Endothelial cell of umbilical vein (primary cell): Measurements from ENCODE around the gene CACNA1C. TPM values are rescaled to one million over a fixed set of nuclear protein-coding genes. Genes with fewer than 3 reads are reported as not detected.

Source experiments
- BruUV-seq: library from RNA; stranded (reverse); fragments of 400-500 nt; replicated peaks from 2 replicates; lab custom pipeline; 2021; lab: Mats Ljungman, UMichigan
- CTCF ChIA-PET: fragments of 300-600, 350-600 bp; sonication (Branson Sonifier 250); formaldehyde crosslinking; loops from one replicate; lab custom pipeline; 2021; ENCODE audit warnings: antibody characterized with exemption, inconsistent platforms; lab: Charles Lee
- POLR2A ChIA-PET: fragments of 300-600, 350-600 bp; sonication (Branson Sonifier 250); formaldehyde crosslinking; loops from one replicate; lab custom pipeline; 2021; ENCODE audit warnings: antibody characterized with exemption, inconsistent platforms; lab: Charles Lee
- DNase-seq: peaks from one replicate; pipeline ENCODE4 v3.0.0-alpha.2; 2011; ENCODE audit warnings: low read depth, low spot score
- FAIRE-seq: peaks from 2 replicates; lab custom pipeline; 2011; peaks lifted over from hg19 to GRCh38; lab: Jason Lieb, UNC
- H2AFZ ChIP-seq: 2 replicates; pipeline ENCODE4 v1.6.0; 2012; ENCODE audit warnings: low read depth, low read length, control low read depth, inconsistent platforms
- H3K27ac ChIP-seq: 2 replicates; pipeline ENCODE4 v1.5.1; 2011; ENCODE audit warnings: low read depth, mild to moderate bottlenecking, control low read depth, low read length, moderate library complexity; ENCODE audit not compliant: insufficient read depth
- H3K27me3 ChIP-seq, 2 experiments: 2 replicates each; pipeline versions ENCODE4 v1.6.0 to v1.6.1; 2011; ENCODE audit warnings: low read length in 2 of 2, mixed read lengths in 1 of 2; ENCODE audit not compliant: control insufficient read depth in 2 of 2, insufficient read depth in 2 of 2
- H3K36me3 ChIP-seq, 2 experiments: 2 replicates in 1 of 2; 3 replicates in 1 of 2; pipeline ENCODE4 v1.5.1; 2011; ENCODE audit warnings: low read length in 2 of 2, mild to moderate bottlenecking in 1 of 2, moderate library complexity in 1 of 2; ENCODE audit not compliant: control insufficient read depth in 2 of 2, insufficient read depth in 2 of 2; ENCODE audit errors: extremely low read depth in 1 of 2
- H3K4me1 ChIP-seq: 3 replicates; pipeline ENCODE4 v1.5.1; 2011; ENCODE audit warnings: mild to moderate bottlenecking, low read length; ENCODE audit not compliant: control insufficient read depth, insufficient read depth; ENCODE audit errors: extremely low read depth
- H3K4me2 ChIP-seq: 2 replicates; pipeline ENCODE4 v1.6.1; 2011; ENCODE audit warnings: low read length, control low read depth, mixed read lengths; ENCODE audit not compliant: insufficient read depth
- H3K4me3 ChIP-seq, 3 experiments: fragments of 200-600 bp in 1 of 3; sonication (generic), shearing (Covaris generic) in 1 of 3; replicated peaks in 1 of 3; 2 replicates each; pipeline ENCODE4 v1.5.1; 2011 to 2016; ENCODE audit warnings: control low read depth in 3 of 3, low read length in 3 of 3, mild to moderate bottlenecking in 2 of 3, inconsistent platforms in 1 of 3, low read depth in 1 of 3, moderate library complexity in 1 of 3; ENCODE audit not compliant: insufficient read depth in 1 of 3
- H3K79me2 ChIP-seq: 2 replicates; pipeline ENCODE4 v1.6.0; 2012; ENCODE audit warnings: low read length, inconsistent platforms; ENCODE audit not compliant: control insufficient read depth, insufficient read depth
- H3K9ac ChIP-seq: replicated peaks from 2 replicates; pipeline ENCODE3; 2011; ENCODE audit warnings: low read length, control low read depth; ENCODE audit not compliant: insufficient read depth; ENCODE audit errors: extremely low read depth
- H3K9me1 ChIP-seq: replicated peaks from 3 replicates; pipeline ENCODE4 v1.6.0; 2011; ENCODE audit warnings: mild to moderate bottlenecking, low read length; ENCODE audit not compliant: control insufficient read depth, insufficient read depth; ENCODE audit errors: extremely low read depth
- H3K9me3 ChIP-seq: replicated peaks from 2 replicates; pipeline ENCODE4 v1.5.1; 2012; ENCODE audit warnings: low read length, inconsistent platforms; ENCODE audit not compliant: control insufficient read depth, insufficient read depth
- H4K20me1 ChIP-seq: replicated peaks from 2 replicates; pipeline ENCODE3; 2011; ENCODE audit warnings: mild to moderate bottlenecking, low read length; ENCODE audit not compliant: control insufficient read depth, insufficient read depth; ENCODE audit errors: extremely low read depth
- EZH2 ChIP-seq: IDR thresholded peaks from 2 replicates; pipeline ENCODE4 v1.6.1; 2012; ENCODE audit warnings: borderline replicate concordance, low read depth, mild to moderate bottlenecking, moderate library complexity, low read length, inconsistent platforms; ENCODE audit not compliant: severe bottlenecking
- FOS ChIP-seq: IDR thresholded peaks from 2 replicates; pipeline ENCODE4 v1.6.1; 2011; ENCODE audit warnings: mild to moderate bottlenecking, low read length, moderate library complexity, borderline replicate concordance; ENCODE audit not compliant: insufficient read depth
- GATA2 ChIP-seq: IDR thresholded peaks from 2 replicates; pipeline ENCODE4 v1.7.0; 2011; ENCODE audit warnings: low read depth, mild to moderate bottlenecking, moderate library complexity, mixed read lengths, low read length; ENCODE audit not compliant: insufficient read length, insufficient read depth
- JUN ChIP-seq: IDR thresholded peaks from 2 replicates; pipeline ENCODE4 v1.6.1; 2011; ENCODE audit warnings: borderline replicate concordance, low read depth; ENCODE audit not compliant: insufficient read length, insufficient read depth
- MYC ChIP-seq: IDR thresholded peaks from one replicate; pipeline ENCODE4 v1.6.1; 2011; ENCODE audit warnings: mild to moderate bottlenecking, low read depth, low read length
- POLR2A ChIP-seq: IDR thresholded peaks from 2 replicates; pipeline ENCODE4 v1.6.1; 2012; ENCODE audit warnings: low read depth, mild to moderate bottlenecking, control low read depth, low read length
- POLR2AphosphoS5 ChIP-seq: IDR thresholded peaks from 2 replicates; pipeline ENCODE4 v1.6.1; 2012; ENCODE audit warnings: low read depth, mild to moderate bottlenecking, control low read depth, low read length, moderate library complexity; ENCODE audit not compliant: insufficient read depth
- dilution Hi-C: fragments of 300-500 bp; cut with MboI; formaldehyde crosslinking; loops from one replicate; pipeline ENCODE4 v1.15.0; 2019; ENCODE audit warnings: low sequenced_read_pairs; ENCODE audit not compliant: extremely low pct_ligation_motif_present
- intact Hi-C: fragments of 100-400 bp; cut with micrococcal nuclease; formaldehyde crosslinking; loops from one replicate; pipeline ENCODE4 v1.10.0; 2022
- polyA plus RNA-seq, 4 experiments: library from polyadenylated mRNA; depleted of rRNA in 3 of 4; stranded (reverse) in 3 of 4; unstranded in 1 of 4; fragments of >200 nt; gene quantifications; 2 replicates each; pipeline versions ENCODE4 v1.2.1 to v1.2.3, GENCODE V29; 2011 to 2012; ENCODE audit warnings: missing spikeins in 1 of 4
- total RNA-seq: library from RNA; stranded (reverse); gene quantifications from 2 replicates; pipeline ENCODE4 v1.2.3, GENCODE V29; 2021
- TF ChIP-seq, protein P1 (sequence below): IDR thresholded peaks from 2 replicates; pipeline ENCODE4 v1.6.1; 2011; ENCODE audit not compliant: insufficient read depth, insufficient read length
- TF ChIP-seq, protein P2 (sequence below), 2 donors: IDR thresholded peaks; 1 replicate in 1 of 2; 2 replicates in 1 of 2; pipeline ENCODE4 v1.5.1; 2011; ENCODE audit warnings: low read length in 2 of 2, mild to moderate bottlenecking in 2 of 2, moderate library complexity in 2 of 2, control low read depth in 1 of 2, inconsistent platforms in 1 of 2, low read depth in 1 of 2; ENCODE audit not compliant: insufficient read depth in 1 of 2; ENCODE audit errors: extremely low read depth in 1 of 2

CACNA1C gene
- total and polyA plus RNA-seq, 2 donors (not counting 3 experiments of a cell fraction or from before 2014, with no cell fraction given), result not detected

DNA sequence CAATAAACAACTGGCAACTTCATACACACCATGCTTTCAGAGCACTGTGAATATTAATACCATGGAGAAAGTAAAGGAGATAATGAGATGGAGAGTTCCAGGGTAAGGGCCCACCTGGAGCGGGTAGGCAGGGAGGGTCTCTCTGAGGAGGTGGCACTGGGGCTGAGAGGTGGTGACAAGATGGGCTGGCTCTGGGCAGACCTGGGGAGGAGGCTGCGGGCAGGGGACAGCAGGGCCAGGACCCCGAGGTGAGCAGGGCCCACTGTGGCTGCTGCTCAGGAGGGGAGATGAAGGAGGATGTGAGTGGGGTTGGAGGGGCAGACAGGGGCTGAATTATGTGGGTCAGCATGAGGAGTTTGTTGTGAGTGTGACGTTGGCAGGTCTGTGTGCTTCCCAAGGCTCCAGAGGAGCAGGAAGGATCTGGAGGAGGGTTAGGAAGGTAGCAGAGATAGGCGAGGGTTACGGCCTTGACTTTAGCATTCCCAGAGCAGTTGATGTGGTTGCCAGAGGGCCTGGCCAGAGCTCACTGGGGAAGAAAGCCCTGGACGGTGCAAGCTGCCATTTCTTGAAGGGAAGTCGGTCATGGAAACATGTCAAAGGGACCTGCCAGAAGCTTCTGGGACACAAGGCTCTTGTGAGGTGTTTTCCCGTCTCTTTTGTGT lies 88.2 kb downstream of the CACNA1C start:
- no peak for TF ChIP-seq GATA2
- no peak overlapping the region for H3K9ac ChIP-seq
- CTCF ChIA-PET, result no interaction called here

DNA sequence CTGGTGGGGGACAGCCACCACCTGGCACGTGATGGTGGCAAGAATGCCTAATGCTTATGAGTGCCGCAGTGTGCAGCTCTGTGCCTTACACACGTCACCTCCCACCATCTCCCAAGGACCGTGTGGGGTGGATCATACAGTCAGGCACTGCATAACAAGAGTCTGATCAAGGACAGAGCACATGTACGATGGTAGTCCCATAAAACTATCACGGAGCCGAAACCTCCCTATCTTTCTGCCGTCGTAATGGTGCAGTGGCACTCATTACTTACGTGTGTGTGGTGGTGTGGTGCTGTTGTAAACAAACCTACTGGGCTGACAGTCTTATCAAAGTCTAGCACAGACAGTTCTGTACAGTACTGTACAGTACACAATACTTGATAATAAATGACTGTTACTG lies 89.3 kb downstream of the CACNA1C start:
- H3K79me2 ChIP-seq, result no peaks in the 10 kb centered on the region
- H3K9me3 ChIP-seq, result no peaks in the 10 kb centered on the region
- no peak overlapping the region for H3K4me2 ChIP-seq
- FAIRE-seq (no peak), DNase-seq (no peak)
- no peak overlapping the region for H2AFZ ChIP-seq
- ChIA-PET CTCF (no interaction called here), POLR2A (no interaction called here)
- BruUV-seq, result no TSS peak
- H3K27ac ChIP-seq, result no peak overlapping the region
- H3K27me3 ChIP-seq, result no peaks in the 10 kb centered on the region
- no peaks in the 10 kb centered on the region for H4K20me1 ChIP-seq
- no peak for TF ChIP-seq POLR2AphosphoS5
- TF ChIP-seq, protein P1, sequence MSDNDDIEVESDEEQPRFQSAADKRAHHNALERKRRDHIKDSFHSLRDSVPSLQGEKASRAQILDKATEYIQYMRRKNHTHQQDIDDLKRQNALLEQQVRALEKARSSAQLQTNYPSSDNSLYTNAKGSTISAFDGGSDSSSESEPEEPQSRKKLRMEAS, result no peak
- TF ChIP-seq GATA2, result no peak
- no peak for TF ChIP-seq EZH2
- TF ChIP-seq JUN, result no peak
- no peak for TF ChIP-seq POLR2A
- TF ChIP-seq FOS, result no peak
- TF ChIP-seq, protein P2, sequence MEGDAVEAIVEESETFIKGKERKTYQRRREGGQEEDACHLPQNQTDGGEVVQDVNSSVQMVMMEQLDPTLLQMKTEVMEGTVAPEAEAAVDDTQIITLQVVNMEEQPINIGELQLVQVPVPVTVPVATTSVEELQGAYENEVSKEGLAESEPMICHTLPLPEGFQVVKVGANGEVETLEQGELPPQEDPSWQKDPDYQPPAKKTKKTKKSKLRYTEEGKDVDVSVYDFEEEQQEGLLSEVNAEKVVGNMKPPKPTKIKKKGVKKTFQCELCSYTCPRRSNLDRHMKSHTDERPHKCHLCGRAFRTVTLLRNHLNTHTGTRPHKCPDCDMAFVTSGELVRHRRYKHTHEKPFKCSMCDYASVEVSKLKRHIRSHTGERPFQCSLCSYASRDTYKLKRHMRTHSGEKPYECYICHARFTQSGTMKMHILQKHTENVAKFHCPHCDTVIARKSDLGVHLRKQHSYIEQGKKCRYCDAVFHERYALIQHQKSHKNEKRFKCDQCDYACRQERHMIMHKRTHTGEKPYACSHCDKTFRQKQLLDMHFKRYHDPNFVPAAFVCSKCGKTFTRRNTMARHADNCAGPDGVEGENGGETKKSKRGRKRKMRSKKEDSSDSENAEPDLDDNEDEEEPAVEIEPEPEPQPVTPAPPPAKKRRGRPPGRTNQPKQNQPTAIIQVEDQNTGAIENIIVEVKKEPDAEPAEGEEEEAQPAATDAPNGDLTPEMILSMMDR (IDR thresholded peaks at IDR 0.05; ENCODE audit: extremely low read depth in 1 of 2, insufficient read depth in 1 of 2, low read depth in 1 of 2, low read length in 2 of 2), result no peak
- no peak for TF ChIP-seq MYC
- H3K4me1 ChIP-seq, result no peaks in the 10 kb centered on the region
- no peak overlapping the region for H3K9ac ChIP-seq
- dilution Hi-C loops (no loop called here), intact Hi-C loops (no loop called here)
- H3K36me3 ChIP-seq, result no peaks in the 10 kb centered on the region
- no peak overlapping the region for H3K4me3 ChIP-seq
- H3K9me1 ChIP-seq, result no peaks in the 10 kb centered on the region

More for the DNA sequence above, 88.2 kb downstream of the CACNA1C start:
- no peak overlapping the region for H2AFZ ChIP-seq
- POLR2A ChIA-PET, result no interaction called here
- no peak overlapping the region for H3K4me3 ChIP-seq
- H3K9me3 ChIP-seq, result no peaks in the 10 kb centered on the region
- no peaks in the 10 kb centered on the region for H3K27me3 ChIP-seq
- no peak overlapping the region for H3K4me2 ChIP-seq
- FAIRE-seq (no peak), DNase-seq (no peak)
- H3K27ac ChIP-seq, result no peak overlapping the region
- intact Hi-C loops, result no loop called here
- no peaks in the 10 kb centered on the region for H3K9me1 ChIP-seq
- no peaks in the 10 kb centered on the region for H4K20me1 ChIP-seq
- H3K36me3 ChIP-seq, result no peaks in the 10 kb centered on the region
- no TSS peak for BruUV-seq
- H3K79me2 ChIP-seq, result no peaks in the 10 kb centered on the region
- dilution Hi-C loops, result no loop called here
- H3K4me1 ChIP-seq, result no peaks in the 10 kb centered on the region
